NK-92 treated with Interleukin-12 subunit alpha and Interleukin-12 subunit beta, amount 100 ng/mL, for 24 hours (cell line): ENCODE data around the gene FADD.
"Not testable (repeated sequence)": the region's sequence is repeated elsewhere in the genome, so short reads cannot be mapped to it uniquely, and the experiment has no call there.

Experiments
- DNase-seq: peaks from one replicate; lab custom pipeline; 2025; lab: John Stamatoyannopoulos, UW

FADD gene

GRCh38 chr11:70205049-70205725 lies 2.1 kb downstream of the FADD start:
- no peak for DNase-seq

GRCh38 chr11:70205766-70206165 lies 2.7 kb downstream of the FADD start:
- DNase-seq = no peak

GRCh38 chr11:70206226-70206981 lies 3.3 kb downstream of the FADD start:
- no peak for DNase-seq

- DNase-seq = no peak
Observed at GRCh38 chr11:70206982-70207376, 3.9 kb downstream of the FADD start.

GRCh38 chr11:70207531-70208131 lies 4.5 kb downstream of the FADD start:
- DNase-seq = no peak

GRCh38 chr11:70209391-70209912 lies 6.4 kb downstream of the FADD start:
- DNase-seq = no peak

- no peak for DNase-seq
Observed at GRCh38 chr11:70210051-70210501, 7.0 kb downstream of the FADD start.

- no peak for DNase-seq
Observed at GRCh38 chr11:70210530-70210929, 7.4 kb downstream of the FADD start.

GRCh38 chr11:70212227-70212811 lies 9.2 kb downstream of the FADD start:
- DNase-seq = no peak

GRCh38 chr11:70217388-70217787 lies 14.3 kb downstream of the FADD start:
- not testable (repeated sequence) for DNase-seq

- DNase-seq = not testable (repeated sequence)
Observed at GRCh38 chr11:70218076-70218475, 15.0 kb downstream of the FADD start.

- peak; percentile 60 for DNase-seq
Observed at GRCh38 chr11:70220136-70220535, 17.0 kb downstream of the FADD start.

- DNase-seq = no peak
Observed at GRCh38 chr11:70220920-70221319, 17.8 kb downstream of the FADD start.

GRCh38 chr11:70225681-70226177 lies 22.6 kb downstream of the FADD start:
- no peak for DNase-seq

- DNase-seq = no peak
Observed at GRCh38 chr11:70226183-70226582, 23.1 kb downstream of the FADD start.

GRCh38 chr11:70226967-70227366 lies 23.9 kb downstream of the FADD start:
- no peak for DNase-seq

GRCh38 chr11:70229737-70230136 lies 26.6 kb downstream of the FADD start:
- DNase-seq = no peak

- no peak for DNase-seq
Observed at GRCh38 chr11:70230151-70230839, 27.2 kb downstream of the FADD start.

- no peak for DNase-seq
Observed at GRCh38 chr11:70230840-70231710, 28.0 kb downstream of the FADD start.

- DNase-seq = no peak
Observed at GRCh38 chr11:70233034-70233433, 29.9 kb downstream of the FADD start.

GRCh38 chr11:70233511-70233934 lies 30.4 kb downstream of the FADD start:
- peak; percentile 28 for DNase-seq
